Ramos (cell line): Measurements from ENCODE around the gene ASPSCR1.
"Not testable (repeated sequence)": the region's sequence is repeated elsewhere in the genome, so short reads cannot be mapped to it uniquely, and the experiment has no call there.

ENCODE experiments used
- in situ Hi-C: fragments of 300-500 bp; cut with MboI; formaldehyde crosslinking; loops from one replicate; pipeline ENCODE4 v1.14.3; 2022; ENCODE audit warnings: low sequenced_read_pairs; ENCODE audit not compliant: unreplicated experiment

ASPSCR1 gene

DNA sequence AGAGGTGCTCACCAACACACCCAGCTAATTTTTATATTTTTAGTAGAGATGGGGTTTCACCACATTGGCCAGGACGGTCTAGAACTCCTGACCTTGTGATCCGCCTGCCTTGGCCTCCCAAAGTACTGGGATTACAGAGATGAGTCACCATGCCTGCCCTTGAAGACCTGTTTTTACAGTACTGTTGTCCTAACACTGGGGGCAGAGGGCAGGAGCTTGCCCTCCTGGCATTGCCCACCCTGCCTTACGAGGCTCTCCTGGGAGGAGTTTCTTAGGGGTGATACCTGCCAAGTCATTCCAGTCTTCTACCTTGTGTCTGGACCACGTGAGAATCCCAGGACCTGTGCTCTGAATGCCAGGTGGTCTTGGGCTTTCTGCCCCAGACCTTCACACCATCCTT lies 2.7 kb downstream of the ASPSCR1 start:
- in situ Hi-C loops, result no loop called here

GRCh38 chr17:81980707-81981343 lies 3.4 kb downstream of the ASPSCR1 start:
- in situ Hi-C loops, result no loop called here

DNA sequence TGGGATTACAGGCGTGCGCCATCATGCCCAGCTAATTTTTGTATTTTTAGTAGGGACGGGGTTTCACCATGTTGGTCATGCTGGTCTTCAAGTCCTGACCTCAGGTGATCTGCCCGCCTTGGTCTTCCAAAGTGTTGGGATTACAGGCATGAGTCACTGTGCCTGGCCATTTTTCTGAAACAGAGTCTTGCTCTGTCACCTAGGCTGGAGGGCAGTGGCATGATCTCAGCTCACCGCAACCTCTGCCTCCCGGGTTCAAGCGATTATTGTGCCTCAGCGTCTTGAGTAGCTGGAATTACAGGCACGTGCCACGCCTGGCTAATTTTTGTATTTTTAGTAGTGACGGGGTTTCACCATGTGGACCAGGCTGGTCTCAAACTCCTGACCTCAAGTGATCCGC lies 4.1 kb downstream of the ASPSCR1 start:
- in situ Hi-C loops, result not testable (repeated sequence)

DNA sequence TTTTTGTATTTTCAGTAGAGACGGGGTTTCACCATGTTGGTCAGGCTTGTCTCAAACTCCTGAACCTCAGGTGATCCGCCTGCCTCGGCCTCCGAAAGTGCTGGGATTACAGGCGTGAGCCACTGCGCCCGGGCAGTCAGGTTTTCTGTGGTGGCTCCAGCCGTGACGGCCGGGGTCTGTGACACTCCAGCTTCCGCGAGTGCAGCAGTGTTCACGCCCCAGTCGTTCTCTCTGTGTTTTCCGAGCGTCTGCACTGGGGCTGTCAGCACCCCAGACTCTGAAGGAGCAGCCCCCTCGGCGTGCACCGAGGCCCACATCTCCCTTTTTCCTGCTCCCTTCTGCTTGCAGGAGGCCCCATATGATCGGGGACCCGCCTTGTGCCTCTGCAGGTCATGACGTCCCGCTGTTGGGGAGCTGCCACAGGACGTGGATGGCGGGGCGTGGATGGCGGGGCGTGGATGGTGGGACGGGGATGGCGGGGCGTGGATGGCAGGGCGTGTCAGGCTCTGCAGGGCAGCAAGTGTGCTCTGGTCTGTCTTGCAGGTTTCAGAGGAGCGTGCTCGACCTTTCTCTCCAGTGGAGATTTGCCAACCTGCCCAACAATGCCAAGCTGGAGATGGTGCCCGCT lies 5.7 kb downstream of the ASPSCR1 start:
- in situ Hi-C loops, result no loop called here

GRCh38 chr17:81983639-81984373 lies 6.4 kb downstream of the ASPSCR1 start:
- in situ Hi-C loops, result no loop called here

- in situ Hi-C loops, result no loop called here
These were observed 7.5 kb downstream of the ASPSCR1 start for GRCh38 chr17:81984773-81985410.

- in situ Hi-C loops, result no loop called here
These were observed 9.2 kb downstream of the ASPSCR1 start for GRCh38 chr17:81986606-81987005.

DNA sequence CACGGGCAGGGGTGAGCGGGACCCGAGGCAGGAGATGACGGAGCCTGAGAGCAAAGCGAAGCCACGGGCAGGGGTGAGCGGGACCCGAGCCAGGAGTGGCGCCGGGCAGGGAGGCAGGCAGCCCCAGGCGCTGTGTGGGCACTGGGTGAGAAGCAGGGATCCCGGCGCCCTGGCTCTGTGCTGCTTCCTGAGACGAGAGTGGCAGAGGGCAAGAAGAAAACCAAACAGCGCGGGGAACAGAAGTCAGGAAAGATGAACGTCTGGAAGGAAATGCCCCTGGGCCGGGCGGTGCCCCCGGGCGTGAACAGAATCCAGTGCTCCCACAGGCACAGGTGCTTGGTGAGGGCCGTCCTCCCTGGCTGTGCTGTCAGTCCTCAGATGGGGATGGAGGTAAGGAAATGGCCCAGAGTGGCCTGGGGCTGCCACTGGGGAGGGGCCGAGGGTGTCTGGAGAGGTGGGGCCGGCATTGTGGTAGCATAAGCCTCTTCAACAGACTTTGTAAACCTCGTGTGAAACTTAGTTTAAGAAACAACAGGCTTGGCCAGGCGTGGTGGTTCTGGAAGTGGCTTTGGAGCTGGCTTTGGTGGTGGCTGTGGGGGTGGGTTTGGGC lies 9.8 kb downstream of the ASPSCR1 start:
- in situ Hi-C loops, result no loop called here

- in situ Hi-C loops, result no loop called here
These were observed 13.6 kb downstream of the ASPSCR1 start for GRCh38 chr17:81990836-81991683.

GRCh38 chr17:81991684-81992305 lies 14.4 kb downstream of the ASPSCR1 start:
- in situ Hi-C loops, result no loop called here

DNA sequence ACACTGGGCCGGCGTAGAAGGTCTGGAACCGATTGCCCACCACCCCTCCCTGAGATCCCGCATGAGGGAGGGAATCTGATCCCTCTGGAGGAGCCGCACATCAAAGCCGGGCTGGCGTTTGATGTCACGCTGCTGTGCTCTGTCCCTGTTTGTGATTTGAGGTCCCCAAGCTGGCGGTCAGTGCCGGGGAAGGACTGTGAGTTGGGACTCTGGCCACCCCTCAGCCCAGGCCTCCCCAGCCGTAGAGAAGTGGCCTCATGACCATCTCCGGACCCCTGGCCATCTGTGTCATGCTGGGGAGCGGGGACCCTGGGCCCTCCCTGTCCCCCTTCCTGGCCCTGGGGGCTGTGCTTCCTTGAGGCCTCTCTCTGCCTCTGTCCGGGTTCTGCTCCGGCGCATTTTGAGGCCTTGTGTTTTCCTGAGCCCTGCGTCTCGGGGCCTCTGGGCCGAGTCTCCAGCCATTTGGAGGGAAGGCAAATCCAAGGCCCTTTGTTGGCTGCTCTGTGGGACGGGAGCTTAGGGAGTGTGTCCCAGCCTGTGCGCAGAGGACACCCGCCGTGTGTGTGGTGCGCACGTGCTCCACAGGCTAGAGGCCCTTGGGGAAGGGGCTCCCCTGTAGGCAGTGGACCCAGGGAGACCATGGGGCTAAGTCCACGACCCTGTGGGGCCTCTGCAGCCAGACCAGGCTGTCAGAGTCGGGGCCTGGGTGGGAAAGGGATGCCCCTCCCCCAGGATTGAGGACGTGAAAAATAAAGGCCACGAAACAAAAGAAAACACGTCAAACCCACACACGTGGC lies 15.1 kb downstream of the ASPSCR1 start:
- in situ Hi-C loops, result no loop called here

DNA sequence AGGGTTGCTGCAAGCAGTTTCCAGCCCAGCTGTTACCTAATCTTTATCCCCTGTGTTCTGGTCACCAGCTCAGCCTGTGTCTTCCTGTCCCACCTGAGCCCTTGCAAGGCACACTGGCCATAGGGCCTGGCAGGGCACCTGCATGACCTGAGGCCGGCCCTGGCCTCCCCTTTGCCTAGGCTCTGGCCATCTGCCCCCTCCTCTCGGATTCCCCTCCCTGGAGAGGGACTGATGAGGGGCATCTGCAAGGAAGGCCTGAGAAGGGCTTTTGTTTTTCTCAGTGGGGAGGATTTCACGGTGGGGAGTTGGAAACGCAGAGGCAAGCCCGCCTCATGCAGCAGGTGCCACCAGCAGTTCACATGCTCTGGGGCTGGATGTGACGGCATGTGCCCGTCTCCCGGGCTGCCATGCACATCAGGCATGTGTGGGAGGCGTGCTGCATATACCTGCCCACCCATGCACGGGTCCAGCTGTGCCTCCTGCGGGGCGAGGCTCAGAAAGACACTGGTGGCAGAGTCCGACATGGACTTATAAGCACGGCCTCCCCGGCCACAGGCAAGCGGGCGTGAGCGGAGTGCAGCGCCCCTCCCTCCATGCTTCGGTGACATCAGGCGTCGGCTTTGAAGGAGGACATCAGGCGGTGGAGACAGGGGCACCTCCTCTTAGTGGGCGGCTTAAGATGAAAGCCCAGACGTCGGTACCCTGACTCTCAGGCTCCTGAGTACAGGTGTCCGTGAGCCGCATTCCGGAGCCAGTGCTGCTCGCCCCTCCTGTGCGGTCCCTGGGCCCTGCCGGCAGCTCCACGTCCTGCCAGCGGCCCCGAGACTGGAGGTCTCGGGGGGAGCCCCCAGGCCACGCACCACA lies 16.5 kb downstream of the ASPSCR1 start:
- in situ Hi-C loops, result no loop called here

GRCh38 chr17:81994593-81995462 lies 17.4 kb downstream of the ASPSCR1 start:
- in situ Hi-C loops, result no loop called here

- in situ Hi-C loops, result no loop called here
These were observed 18.2 kb downstream of the ASPSCR1 start for GRCh38 chr17:81995463-81996231.

GRCh38 chr17:81996232-81996756 lies 18.9 kb downstream of the ASPSCR1 start:
- in situ Hi-C loops, result no loop called here
